ENCODE data around the gene CHST9. TPM values are rescaled to one million over a fixed set of nuclear protein-coding genes. Genes with fewer than 3 reads are reported as not detected.

CHST9 gene
- total and polyA plus RNA-seq, 2 experiments from 2014 or later: 9.8 to 32.7 TPM

DNA sequence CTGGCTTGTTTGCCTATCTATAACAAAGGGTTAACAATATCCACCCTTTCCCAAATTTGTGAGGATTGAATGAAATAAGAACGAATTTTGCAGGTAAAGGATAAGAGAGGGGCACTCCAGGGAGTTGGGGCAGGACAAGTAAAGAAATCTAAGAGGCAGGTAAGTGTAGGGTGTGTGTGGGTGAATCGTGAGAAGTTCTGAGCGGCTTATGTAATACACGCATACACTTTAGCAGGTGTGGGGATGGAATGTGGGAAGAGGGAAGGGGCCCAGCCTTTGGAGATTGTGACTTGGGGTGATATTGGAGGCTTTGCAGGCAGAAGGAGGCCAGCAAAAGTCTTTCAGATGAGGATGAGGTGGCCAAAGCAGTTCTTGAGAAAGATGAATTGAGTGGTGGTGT, 236.4 kb downstream of the CHST9 start:
- H3K9me3 ChIP-seq (ENCODE audit: low read depth): no peaks in the 10 kb centered on the region
- no peak for TF ChIP-seq EZH2phosphoT487 (IDR thresholded peaks at IDR 0.05; ENCODE audit: low read depth, severe bottlenecking, unreplicated experiment)
- TF ChIP-seq, protein P1, sequence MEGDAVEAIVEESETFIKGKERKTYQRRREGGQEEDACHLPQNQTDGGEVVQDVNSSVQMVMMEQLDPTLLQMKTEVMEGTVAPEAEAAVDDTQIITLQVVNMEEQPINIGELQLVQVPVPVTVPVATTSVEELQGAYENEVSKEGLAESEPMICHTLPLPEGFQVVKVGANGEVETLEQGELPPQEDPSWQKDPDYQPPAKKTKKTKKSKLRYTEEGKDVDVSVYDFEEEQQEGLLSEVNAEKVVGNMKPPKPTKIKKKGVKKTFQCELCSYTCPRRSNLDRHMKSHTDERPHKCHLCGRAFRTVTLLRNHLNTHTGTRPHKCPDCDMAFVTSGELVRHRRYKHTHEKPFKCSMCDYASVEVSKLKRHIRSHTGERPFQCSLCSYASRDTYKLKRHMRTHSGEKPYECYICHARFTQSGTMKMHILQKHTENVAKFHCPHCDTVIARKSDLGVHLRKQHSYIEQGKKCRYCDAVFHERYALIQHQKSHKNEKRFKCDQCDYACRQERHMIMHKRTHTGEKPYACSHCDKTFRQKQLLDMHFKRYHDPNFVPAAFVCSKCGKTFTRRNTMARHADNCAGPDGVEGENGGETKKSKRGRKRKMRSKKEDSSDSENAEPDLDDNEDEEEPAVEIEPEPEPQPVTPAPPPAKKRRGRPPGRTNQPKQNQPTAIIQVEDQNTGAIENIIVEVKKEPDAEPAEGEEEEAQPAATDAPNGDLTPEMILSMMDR (IDR thresholded peaks at IDR 0.05; ENCODE audit: poor library complexity): no peak
- no peak for TF ChIP-seq EZH2 (IDR thresholded peaks at IDR 0.05; ENCODE audit: borderline replicate concordance)
- no peak overlapping the region for H2AFZ ChIP-seq
- H3K4me3 ChIP-seq: no peak overlapping the region
- no peaks in the 10 kb centered on the region for H3K27me3 ChIP-seq
- H4K20me1 ChIP-seq (ENCODE audit: insufficient read depth, poor library complexity, severe bottlenecking): no peaks in the 10 kb centered on the region
- no peaks in the 10 kb centered on the region for H3K4me1 ChIP-seq (ENCODE audit: insufficient read depth)
- 87% methylated on average over 4 of the region's 4 CpGs for WGBS (ENCODE audit: low lambda C conversion rate, missing lambda C conversion rate)
- no peak overlapping the region for H3K4me2 ChIP-seq
- no peaks in the 10 kb centered on the region for H3K36me3 ChIP-seq (replicated peaks; ENCODE audit: insufficient read depth, low read depth)
- no peak overlapping the region for H3K27ac ChIP-seq
- no peaks in the 10 kb centered on the region for H3K79me2 ChIP-seq
- H3K9me2 ChIP-seq (replicated peaks; ENCODE audit: insufficient read depth): no peaks in the 10 kb centered on the region
- DNase-seq (ENCODE audit: low spot score): no peak

DNA sequence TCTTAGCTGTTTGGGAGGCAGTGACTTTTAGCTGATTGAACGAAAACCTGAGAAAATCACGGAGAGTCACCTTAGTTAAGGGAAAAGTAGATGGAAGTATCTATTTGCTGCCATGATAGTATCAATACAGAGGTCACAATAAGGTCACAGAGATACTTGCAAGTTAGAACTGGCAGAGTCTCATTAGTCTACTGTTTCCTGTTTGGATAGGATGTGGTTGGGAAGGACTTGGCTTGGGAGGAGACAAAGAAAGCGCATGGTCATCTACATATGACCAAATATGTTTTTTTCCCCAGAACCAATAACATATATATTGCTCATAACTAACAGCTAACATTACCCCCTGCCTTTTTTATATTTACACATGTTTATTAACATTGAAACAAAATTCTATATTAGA, 241.2 kb downstream of the CHST9 start:
- no peaks in the 10 kb centered on the region for H3K27me3 ChIP-seq
- H3K79me2 ChIP-seq: no peaks in the 10 kb centered on the region
- H4K20me1 ChIP-seq (ENCODE audit: insufficient read depth, poor library complexity, severe bottlenecking): no peaks in the 10 kb centered on the region
- no peaks in the 10 kb centered on the region for H3K36me3 ChIP-seq (replicated peaks; ENCODE audit: insufficient read depth, low read depth)
- no peak overlapping the region for H2AFZ ChIP-seq
- H3K27ac ChIP-seq: no peak overlapping the region
- no peaks in the 10 kb centered on the region for H3K9me2 ChIP-seq (replicated peaks; ENCODE audit: insufficient read depth)
- no peak for DNase-seq (ENCODE audit: low spot score)
- H3K4me1 ChIP-seq (ENCODE audit: insufficient read depth): no peaks in the 10 kb centered on the region
- H3K4me2 ChIP-seq: no peak overlapping the region
- TF ChIP-seq EZH2phosphoT487 (IDR thresholded peaks at IDR 0.05; ENCODE audit: low read depth, severe bottlenecking, unreplicated experiment) (no peak), EZH2 (IDR thresholded peaks at IDR 0.05; ENCODE audit: borderline replicate concordance) (no peak)
- TF ChIP-seq, protein P1 (IDR thresholded peaks at IDR 0.05; ENCODE audit: poor library complexity): no peak
- no peak overlapping the region for H3K4me3 ChIP-seq
- H3K9me3 ChIP-seq (ENCODE audit: low read depth): no peaks in the 10 kb centered on the region
- 95% methylated on average over 3 of the region's 3 CpGs for WGBS (ENCODE audit: low lambda C conversion rate, missing lambda C conversion rate)

DNA sequence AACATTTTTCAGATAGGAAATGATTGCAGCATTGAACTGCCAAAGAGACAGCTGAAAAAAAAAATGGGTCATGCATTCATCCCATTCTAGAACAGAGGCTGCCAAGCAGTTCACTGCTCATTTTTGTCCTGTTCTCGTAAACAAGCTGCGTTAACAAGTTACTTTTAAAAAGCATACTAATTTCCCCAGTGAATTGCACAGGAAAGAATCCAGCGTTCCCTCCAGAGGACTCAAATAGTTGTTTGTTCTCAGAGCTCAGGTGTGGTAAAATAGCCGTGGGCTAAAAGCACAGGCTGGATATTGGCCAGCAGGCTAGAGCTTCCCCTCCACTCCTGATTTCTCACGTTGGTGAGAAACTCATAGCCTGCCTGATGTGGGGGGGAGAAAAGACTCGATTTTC, 243.5 kb downstream of the CHST9 start:
- WGBS (ENCODE audit: low lambda C conversion rate, missing lambda C conversion rate): 63% methylated on average over 6 of the region's 6 CpGs
- H3K36me3 ChIP-seq (replicated peaks; ENCODE audit: insufficient read depth, low read depth): no peaks in the 10 kb centered on the region
- no peaks in the 10 kb centered on the region for H3K27me3 ChIP-seq
- TF ChIP-seq EZH2phosphoT487 (IDR thresholded peaks at IDR 0.05; ENCODE audit: low read depth, severe bottlenecking, unreplicated experiment) (no peak), EZH2 (IDR thresholded peaks at IDR 0.05; ENCODE audit: borderline replicate concordance) (no peak)
- TF ChIP-seq, protein P1 (IDR thresholded peaks at IDR 0.05; ENCODE audit: poor library complexity): no peak
- H3K27ac ChIP-seq: no peak overlapping the region
- no peaks in the 10 kb centered on the region for H3K9me2 ChIP-seq (replicated peaks; ENCODE audit: insufficient read depth)
- no peak overlapping the region for H3K4me2 ChIP-seq
- H4K20me1 ChIP-seq (ENCODE audit: insufficient read depth, poor library complexity, severe bottlenecking): no peaks in the 10 kb centered on the region
- DNase-seq (ENCODE audit: low spot score): no peak
- H3K4me3 ChIP-seq: no peak overlapping the region
- H2AFZ ChIP-seq: no peak overlapping the region
- no peaks in the 10 kb centered on the region for H3K4me1 ChIP-seq (ENCODE audit: insufficient read depth)
- H3K9me3 ChIP-seq (ENCODE audit: low read depth): no peaks in the 10 kb centered on the region
- no peaks in the 10 kb centered on the region for H3K79me2 ChIP-seq

All from hepatocyte (in vitro differentiated cells).